Lower leg skin (tissue), 4 donors: ENCODE measurements around the gene PTPRQ. TPM values are rescaled to one million over a fixed set of nuclear protein-coding genes. Genes with fewer than 3 reads are reported as not detected.

ENCODE experiments used
- DNase-seq, 2 donors: peaks; one replicate each; pipeline ENCODE4 v3.0.0-alpha.2; 2019; ENCODE audit warnings: low spot score in 2 of 2
- H3K4me3 ChIP-seq: fragments of 200-600 bp; sonication (generic); 2 replicates; pipeline ENCODE4 v1.5.1; 2017; ENCODE audit warnings: mild to moderate bottlenecking, low read depth; ENCODE audit not compliant: poor library complexity, severe bottlenecking
- POLR2A ChIP-seq, 2 donors: fragments of 450-650 bp; IDR thresholded peaks; one replicate each; pipeline ENCODE4 v1.6.1; 2016 to 2017; ENCODE audit warnings: antibody characterized with exemption in 2 of 2, mild to moderate bottlenecking in 1 of 2, moderate library complexity in 1 of 2
- WGBS, 2 donors: methylation state at CpG; one replicate each; pipeline ENCODE4 v1.1.5; 2018; 5-methylcytosine and 5-hydroxymethylcytosine counted together
- intact Hi-C: fragments of 100-400 bp; cut with DNase I; formaldehyde crosslinking; loops from one replicate; pipeline ENCODE4 v1.15.0; 2023; ENCODE audit warnings: low total_unique reads
- total RNA-seq, 4 donors: library from RNA; depleted of rRNA; stranded (reverse); fragments of >200 nt; gene quantifications; one replicate each; pipeline ENCODE4 v1.1.0, GENCODE V29; 2016
- TF ChIP-seq, protein P1 (sequence below), 3 donors: fragments of 450-650 bp; IDR thresholded peaks; one replicate each; pipeline ENCODE4 v1.5.1; 2016; ENCODE audit warnings: antibody characterized with exemption in 3 of 3, mild to moderate bottlenecking in 3 of 3, moderate library complexity in 2 of 3

PTPRQ gene
- total RNA-seq, 4 donors from 2014 or later: 0.03 to 0.47 (median 0.08) TPM; not detected in 1

DNA sequence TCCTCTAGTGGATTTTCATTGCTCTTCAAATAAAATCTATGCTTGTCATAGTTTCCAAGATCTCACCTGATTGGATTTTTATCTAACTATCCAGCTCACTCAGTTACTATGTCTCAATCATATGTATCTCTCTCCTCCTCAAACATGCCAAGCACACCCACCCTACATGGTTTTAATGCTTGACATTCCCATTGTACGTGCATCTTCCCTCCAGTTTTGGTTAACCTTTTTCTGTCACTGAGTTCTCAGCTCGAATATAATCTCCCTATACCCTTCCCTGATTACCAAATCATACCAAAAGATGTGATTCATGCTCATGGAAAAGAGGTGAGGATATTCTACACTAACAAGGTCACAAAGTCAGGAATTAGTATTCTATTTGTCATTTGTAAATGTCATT lies 12.0 kb upstream of the PTPRQ start:
- 66 to 68% methylated on average over 2 of the region's 2 CpGs for WGBS, 2 donors
- no peak for DNase-seq
- intact Hi-C loops: no loop called here
- TF ChIP-seq POLR2A (IDR thresholded peaks at IDR 0.05): no peak
- TF ChIP-seq, protein P1, sequence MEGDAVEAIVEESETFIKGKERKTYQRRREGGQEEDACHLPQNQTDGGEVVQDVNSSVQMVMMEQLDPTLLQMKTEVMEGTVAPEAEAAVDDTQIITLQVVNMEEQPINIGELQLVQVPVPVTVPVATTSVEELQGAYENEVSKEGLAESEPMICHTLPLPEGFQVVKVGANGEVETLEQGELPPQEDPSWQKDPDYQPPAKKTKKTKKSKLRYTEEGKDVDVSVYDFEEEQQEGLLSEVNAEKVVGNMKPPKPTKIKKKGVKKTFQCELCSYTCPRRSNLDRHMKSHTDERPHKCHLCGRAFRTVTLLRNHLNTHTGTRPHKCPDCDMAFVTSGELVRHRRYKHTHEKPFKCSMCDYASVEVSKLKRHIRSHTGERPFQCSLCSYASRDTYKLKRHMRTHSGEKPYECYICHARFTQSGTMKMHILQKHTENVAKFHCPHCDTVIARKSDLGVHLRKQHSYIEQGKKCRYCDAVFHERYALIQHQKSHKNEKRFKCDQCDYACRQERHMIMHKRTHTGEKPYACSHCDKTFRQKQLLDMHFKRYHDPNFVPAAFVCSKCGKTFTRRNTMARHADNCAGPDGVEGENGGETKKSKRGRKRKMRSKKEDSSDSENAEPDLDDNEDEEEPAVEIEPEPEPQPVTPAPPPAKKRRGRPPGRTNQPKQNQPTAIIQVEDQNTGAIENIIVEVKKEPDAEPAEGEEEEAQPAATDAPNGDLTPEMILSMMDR (IDR thresholded peaks at IDR 0.05): no peak
- H3K4me3 ChIP-seq: no peak overlapping the region

DNA sequence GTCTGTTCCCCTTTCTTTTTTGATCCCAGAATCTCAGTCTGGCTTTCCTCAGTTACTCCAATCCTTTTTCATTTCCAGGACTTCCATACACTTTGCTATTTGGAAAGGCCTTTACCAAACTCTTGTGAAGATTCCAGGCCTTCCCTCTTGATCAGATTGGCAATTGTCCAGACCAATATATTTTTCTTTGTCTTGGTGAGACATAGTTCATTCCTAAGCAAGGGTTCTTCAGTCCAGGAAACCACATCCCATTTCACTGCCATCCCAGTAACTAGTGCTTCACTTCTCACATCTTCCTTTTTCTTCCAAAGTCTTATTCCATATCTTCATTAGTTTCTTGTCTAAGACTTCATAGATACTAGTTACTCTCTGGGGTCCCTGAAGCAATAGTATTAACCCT lies 2.1 kb upstream of the PTPRQ start:
- intact Hi-C loops: no loop called here
- TF ChIP-seq POLR2A (IDR thresholded peaks at IDR 0.05): no peak
- TF ChIP-seq, protein P1 (IDR thresholded peaks at IDR 0.05): no peak
- H3K4me3 ChIP-seq: no peak overlapping the region
- no peak for DNase-seq

DNA sequence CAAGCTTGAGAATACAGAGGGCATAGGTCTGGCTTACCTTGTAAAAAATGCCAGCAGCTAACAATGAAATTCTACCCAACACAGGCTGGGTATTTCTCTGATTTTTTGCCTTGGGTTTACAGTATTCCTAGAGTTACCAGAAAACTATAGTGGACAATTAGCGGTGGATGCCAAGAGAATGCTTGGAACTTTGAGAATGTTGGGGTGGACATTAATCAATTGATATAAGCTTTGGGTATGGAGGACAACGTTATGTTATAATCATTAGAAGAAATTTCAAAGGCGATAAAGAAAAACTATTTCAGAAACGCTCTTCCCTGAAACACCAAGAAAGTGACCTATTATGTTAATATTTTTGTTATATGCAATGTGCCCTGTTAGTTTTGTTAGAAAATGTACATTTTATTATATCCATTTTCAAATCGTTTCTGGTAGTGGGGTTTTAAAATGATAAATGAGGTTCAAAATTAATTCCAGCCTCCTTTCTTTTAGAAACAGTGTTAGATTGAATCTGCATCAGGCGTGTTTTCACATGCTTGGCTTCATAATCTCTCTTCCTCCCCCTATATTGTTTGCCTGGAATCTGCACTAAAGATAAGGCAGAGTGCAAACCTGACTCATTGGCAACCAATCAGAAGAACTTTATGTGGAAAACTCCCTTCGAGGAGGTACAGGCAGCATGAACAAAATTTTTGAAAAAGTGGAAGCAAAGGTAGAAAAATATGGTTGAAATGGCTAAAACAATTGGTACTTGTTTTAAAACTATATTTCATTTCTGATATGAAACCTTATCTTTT lies 1.4 kb upstream of the PTPRQ start:
- no peak for DNase-seq
- no peak for TF ChIP-seq POLR2A (IDR thresholded peaks at IDR 0.05)
- TF ChIP-seq, protein P1 (IDR thresholded peaks at IDR 0.05): no peak

DNA sequence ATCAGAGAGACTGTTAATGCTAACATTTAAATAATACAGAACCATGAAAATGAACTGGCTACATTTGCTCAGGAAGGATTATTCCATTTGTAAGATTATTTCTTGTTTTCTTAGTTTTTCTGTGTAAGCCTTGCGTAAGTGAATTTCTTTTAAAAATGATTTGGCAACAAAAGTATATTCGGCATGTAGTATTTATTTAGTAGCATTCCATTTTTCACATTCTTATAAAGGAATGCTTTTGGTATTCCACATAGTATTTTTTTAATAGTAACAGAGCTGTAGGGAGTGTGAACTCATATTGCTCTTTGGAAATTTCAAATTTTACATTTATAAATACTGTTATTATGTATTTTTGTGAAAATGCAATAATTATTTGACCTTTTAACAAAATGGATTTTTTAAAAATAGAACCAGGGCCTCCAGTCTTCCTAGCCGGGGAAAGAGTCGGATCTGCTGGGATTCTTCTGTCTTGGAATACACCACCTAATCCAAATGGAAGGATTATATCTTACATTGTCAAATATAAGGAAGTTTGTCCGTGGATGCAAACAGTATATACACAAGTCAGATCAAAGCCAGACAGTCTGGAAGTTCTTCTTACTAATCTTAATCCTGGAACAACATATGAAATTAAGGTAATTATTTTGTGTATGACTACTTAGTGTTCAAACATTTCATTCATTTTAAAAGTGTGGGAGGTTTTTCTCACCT lies 1.2 kb downstream of the PTPRQ start:
- no peak for DNase-seq
- H3K4me3 ChIP-seq: no peak overlapping the region
- WGBS, 2 donors: 68% methylated on average over 5 of the region's 5 CpGs

More for the DNA sequence above, 1.4 kb upstream of the PTPRQ start:
- intact Hi-C loops: no loop called here
- WGBS, 2 donors: 58 to 64% methylated on average over 7 of the region's 7 CpGs
- H3K4me3 ChIP-seq: no peak overlapping the region

DNA sequence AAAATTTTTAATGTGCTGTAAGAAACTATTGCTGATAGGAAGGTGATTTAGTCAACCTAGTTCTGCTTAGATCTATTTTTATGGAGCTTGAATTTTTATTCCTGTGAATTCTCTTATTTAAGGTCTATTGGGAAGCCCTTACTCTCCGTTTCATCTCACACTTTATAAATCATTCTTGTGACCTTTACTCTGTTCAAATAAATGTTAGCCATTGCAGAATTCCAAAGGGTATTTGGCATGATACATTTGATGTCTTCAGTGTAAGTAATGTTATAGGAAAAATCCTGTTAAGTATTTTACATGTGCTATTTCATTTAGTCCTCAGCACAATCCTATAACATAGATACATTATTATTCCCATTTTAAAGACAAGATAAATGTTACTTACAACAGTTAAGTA lies 12.5 kb downstream of the PTPRQ start:
- no peak overlapping the region for H3K4me3 ChIP-seq
- TF ChIP-seq, protein P1 (IDR thresholded peaks at IDR 0.05): no peak
- TF ChIP-seq POLR2A (IDR thresholded peaks at IDR 0.05): no peak
- WGBS, 2 donors: 67 to 86% methylated on average over 1 of the region's 1 CpG
- no peak for DNase-seq
- intact Hi-C loops: no loop called here

More for the DNA sequence above, 1.2 kb downstream of the PTPRQ start:
- intact Hi-C loops: no loop called here
- TF ChIP-seq, protein P1 (IDR thresholded peaks at IDR 0.05): no peak
- no peak for TF ChIP-seq POLR2A (IDR thresholded peaks at IDR 0.05)
